ENCODE results near the gene PPP1R3F.

Gene PPP1R3F

GRCh38 chrX:49257074-49257790, 12.4 kb upstream of the PPP1R3F start:
- H3K27me3 ChIP-seq (ENCODE audit: insufficient read depth, poor library complexity, severe bottlenecking), result no peaks in the 10 kb centered on the region
- no peak overlapping the region for H3K4me3 ChIP-seq (replicated peaks; ENCODE audit: insufficient read depth, low read length)
- TF ChIP-seq POLR2AphosphoS5 (IDR thresholded peaks at IDR 0.05; ENCODE audit: low read depth) (no peak), REST (IDR thresholded peaks at IDR 0.05; ENCODE audit: insufficient replicate concordance, low read depth) (no peak), CTCF (IDR thresholded peaks at IDR 0.05; ENCODE audit: insufficient read depth, low read length) (no peak), GABPA (IDR thresholded peaks at IDR 0.05; ENCODE audit: low read depth) (no peak), SPI1 (IDR thresholded peaks at IDR 0.05; ENCODE audit: borderline replicate concordance, low read depth) (no peak)
- no peak for DNase-seq (ENCODE audit: low read depth in 1 of 2, low spot score in 1 of 2)
- H3K27ac ChIP-seq (replicated peaks), result no peak overlapping the region

- TF ChIP-seq CTCF (IDR thresholded peaks at IDR 0.05; ENCODE audit: insufficient read depth, low read length) (no peak), SPI1 (IDR thresholded peaks at IDR 0.05; ENCODE audit: borderline replicate concordance, low read depth) (no peak), GABPA (IDR thresholded peaks at IDR 0.05; ENCODE audit: low read depth) (no peak), POLR2AphosphoS5 (IDR thresholded peaks at IDR 0.05; ENCODE audit: low read depth) (no peak), REST (IDR thresholded peaks at IDR 0.05; ENCODE audit: insufficient replicate concordance, low read depth) (no peak)
- DNase-seq (ENCODE audit: low read depth in 1 of 2, low spot score in 1 of 2), result no peak
- Histone ChIP-seq H3K27ac (replicated peaks) (no peak overlapping the region), H3K27me3 (ENCODE audit: insufficient read depth, poor library complexity, severe bottlenecking) (no peaks in the 10 kb centered on the region), H3K4me3 (replicated peaks; ENCODE audit: insufficient read depth, low read length) (no peak overlapping the region)
These were observed 11.5 kb upstream of the PPP1R3F start for GRCh38 chrX:49257846-49258748.

- Histone ChIP-seq H3K27me3 (ENCODE audit: insufficient read depth, poor library complexity, severe bottlenecking) (no peaks in the 10 kb centered on the region), H3K4me3 (replicated peaks; ENCODE audit: insufficient read depth, low read length) (no peak overlapping the region), H3K27ac (replicated peaks) (no peak overlapping the region)
- no peak for DNase-seq (ENCODE audit: low read depth in 1 of 2, low spot score in 1 of 2)
- TF ChIP-seq REST (IDR thresholded peaks at IDR 0.05; ENCODE audit: insufficient replicate concordance, low read depth) (no peak), POLR2AphosphoS5 (IDR thresholded peaks at IDR 0.05; ENCODE audit: low read depth) (no peak), CTCF (IDR thresholded peaks at IDR 0.05; ENCODE audit: insufficient read depth, low read length) (no peak), GABPA (IDR thresholded peaks at IDR 0.05; ENCODE audit: low read depth) (no peak), SPI1 (IDR thresholded peaks at IDR 0.05; ENCODE audit: borderline replicate concordance, low read depth) (no peak)
These were observed 10.9 kb upstream of the PPP1R3F start for GRCh38 chrX:49258749-49259124.

Data from HL-60 (cell line).